ENCODE results near the gene CDCA4. TPM values are rescaled to one million over a fixed set of nuclear protein-coding genes. Genes with fewer than 3 reads are reported as not detected.

The CDCA4 gene
- total RNA-seq, 1 experiment from 2014 or later: 57.7 TPM

DNA sequence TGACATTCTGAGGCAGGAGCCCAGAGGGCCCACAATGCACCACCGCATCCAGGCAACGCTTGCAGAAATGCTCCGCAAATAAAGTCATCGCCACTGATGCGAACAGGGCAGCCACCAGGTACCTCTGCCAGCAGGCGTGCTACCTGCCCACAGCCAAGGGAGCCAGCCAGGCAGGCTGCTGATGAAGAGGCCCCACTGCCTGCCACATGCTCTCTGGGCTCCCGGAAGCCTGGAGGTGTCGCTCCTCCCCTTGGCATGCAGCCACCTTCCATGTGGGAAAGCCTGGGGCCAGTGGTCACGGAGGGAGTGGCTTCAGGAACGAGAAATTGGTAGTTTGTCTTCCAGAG is 29.6 kb upstream of the CDCA4 start:
- H2BK20ac ChIP-seq (ENCODE audit: low read depth, low read length, poor library complexity, severe bottlenecking): no peak overlapping the region
- H3K9me3 ChIP-seq (ENCODE audit: control insufficient read depth, low read depth, low read length): no peaks in the 10 kb centered on the region
- no peak overlapping the region for H2BK12ac ChIP-seq (ENCODE audit: insufficient read length, low read depth, low read length)
- H3K27ac ChIP-seq (ENCODE audit: insufficient read length, low read depth, low read length): no peak overlapping the region
- no peaks in the 10 kb centered on the region for H3K79me2 ChIP-seq (ENCODE audit: insufficient read depth, low read length)
- peaks cover 17% of the 10 kb centered on the region for H3K27me3 Mint-ChIP-seq (ENCODE audit: low read depth)
- peaks cover 5% of the 10 kb centered on the region for H3K27me3 ChIP-seq (ENCODE audit: insufficient read depth, low read length)
- H3K79me1 ChIP-seq (ENCODE audit: insufficient read depth, low read depth, low read length, poor library complexity, severe bottlenecking): no peaks in the 10 kb centered on the region
- no peak overlapping the region for H3K4me3 Mint-ChIP-seq
- H4K8ac ChIP-seq (replicated peaks; ENCODE audit: insufficient read length, low read depth, low read length): no peak overlapping the region
- no peak overlapping the region for H3K4ac ChIP-seq (ENCODE audit: low read depth, low read length)
- no peak overlapping the region for H2BK120ac ChIP-seq (ENCODE audit: low read depth, low read length, poor library complexity, severe bottlenecking)
- H3K9me3 Mint-ChIP-seq: no peaks in the 10 kb centered on the region
- H3K4me1 Mint-ChIP-seq: peaks cover 4 to 7% of the 10 kb centered on the region in 2 experiments
- TF ChIP-seq, protein P1, sequence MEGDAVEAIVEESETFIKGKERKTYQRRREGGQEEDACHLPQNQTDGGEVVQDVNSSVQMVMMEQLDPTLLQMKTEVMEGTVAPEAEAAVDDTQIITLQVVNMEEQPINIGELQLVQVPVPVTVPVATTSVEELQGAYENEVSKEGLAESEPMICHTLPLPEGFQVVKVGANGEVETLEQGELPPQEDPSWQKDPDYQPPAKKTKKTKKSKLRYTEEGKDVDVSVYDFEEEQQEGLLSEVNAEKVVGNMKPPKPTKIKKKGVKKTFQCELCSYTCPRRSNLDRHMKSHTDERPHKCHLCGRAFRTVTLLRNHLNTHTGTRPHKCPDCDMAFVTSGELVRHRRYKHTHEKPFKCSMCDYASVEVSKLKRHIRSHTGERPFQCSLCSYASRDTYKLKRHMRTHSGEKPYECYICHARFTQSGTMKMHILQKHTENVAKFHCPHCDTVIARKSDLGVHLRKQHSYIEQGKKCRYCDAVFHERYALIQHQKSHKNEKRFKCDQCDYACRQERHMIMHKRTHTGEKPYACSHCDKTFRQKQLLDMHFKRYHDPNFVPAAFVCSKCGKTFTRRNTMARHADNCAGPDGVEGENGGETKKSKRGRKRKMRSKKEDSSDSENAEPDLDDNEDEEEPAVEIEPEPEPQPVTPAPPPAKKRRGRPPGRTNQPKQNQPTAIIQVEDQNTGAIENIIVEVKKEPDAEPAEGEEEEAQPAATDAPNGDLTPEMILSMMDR (conservative IDR thresholded peaks at IDR 0.05): no peak
- H2AFZ ChIP-seq (ENCODE audit: low read length): no peak overlapping the region
- no CpG with 5 or more reads among the region's 10 CpGs for WGBS (ENCODE audit: extremely low coverage, insufficient read length, low lambda C conversion rate)
- H3K27ac Mint-ChIP-seq: no peak overlapping the region
- H3K9ac ChIP-seq (ENCODE audit: extremely low read depth, insufficient read length, low read length): no peak overlapping the region
- no peak overlapping the region for H2BK15ac ChIP-seq (ENCODE audit: low read depth, low read length)
- H2BK5ac ChIP-seq (ENCODE audit: insufficient read length, low read length): no peak overlapping the region
- no peak overlapping the region for H4K5ac ChIP-seq (ENCODE audit: insufficient read length, low read depth, low read length)
- no peaks in the 10 kb centered on the region for H3K23me2 ChIP-seq (ENCODE audit: insufficient read length, low read depth, low read length, poor library complexity, severe bottlenecking)
- H3K4me2 ChIP-seq (ENCODE audit: insufficient read depth, insufficient read length, low read length): no peak overlapping the region
- no peak overlapping the region for H2AK5ac ChIP-seq (ENCODE audit: insufficient read length, low read length)
- no peak overlapping the region for H3K23ac ChIP-seq (ENCODE audit: insufficient read length, low read depth, low read length)
- no peaks in the 10 kb centered on the region for H4K20me1 ChIP-seq (ENCODE audit: control insufficient read depth, insufficient read depth, insufficient read length)
- H3K56ac ChIP-seq (ENCODE audit: insufficient read length, low read depth, low read length): no peak overlapping the region
- no peaks in the 10 kb centered on the region; a peak in 1 of 7 replicates for H3K36me3 Mint-ChIP-seq (ENCODE audit: insufficient read depth in 1 of 3, low read depth in 3 of 3)
- H4K91ac ChIP-seq (ENCODE audit: insufficient read length, low read depth, low read length): no peak overlapping the region
- no peaks in the 10 kb centered on the region for H3K4me1 ChIP-seq (ENCODE audit: insufficient read depth, low read length)
- no peak overlapping the region for H3T11ph ChIP-seq (ENCODE audit: low read length)
- no peak for DNase-seq
- H3K14ac ChIP-seq (ENCODE audit: insufficient read depth, low read length): no peak overlapping the region
- H3K18ac ChIP-seq (ENCODE audit: insufficient read length, low read depth, low read length): no peak overlapping the region
